HCEC 1CT (cell line): ENCODE measurements around the gene TOR4A.
A peak's percentile ranks its signal among the peaks of the same experiment; 100 is the strongest.
"Not testable (repeated sequence)": the region's sequence is repeated elsewhere in the genome, so short reads cannot be mapped to it uniquely, and the experiment has no call there.

Experiments used
- DNase-seq: peaks from one replicate; pipeline ENCODE4 v3.0.0-alpha.2; 2017

TOR4A gene

GRCh38 chr9:137239541-137240200, 37.9 kb upstream of the TOR4A start:
- peak; percentile 7 for DNase-seq

GRCh38 chr9:137240318-137240840, 37.1 kb upstream of the TOR4A start:
- peak; percentile 51 for DNase-seq

GRCh38 chr9:137240841-137241489, 36.6 kb upstream of the TOR4A start, which contains the start of gene TUBB4B:
Gene TUBB4B, plus strand, starts transcription at chr9:137241287. Its CDS starts 74 bp downstream, at chr9:137241361.
- DNase-seq = peak; percentile 100

- peak; percentile 50 for DNase-seq
These were observed 35.8 kb upstream of the TOR4A start for GRCh38 chr9:137241490-137242268.

- no peak for DNase-seq
These were observed 35.0 kb upstream of the TOR4A start for GRCh38 chr9:137242269-137243203.

GRCh38 chr9:137243266-137243625, 34.3 kb upstream of the TOR4A start:
- not testable (repeated sequence) for DNase-seq

- DNase-seq = peak; percentile 19
These were observed 33.7 kb upstream of the TOR4A start for GRCh38 chr9:137243626-137244485.

- no peak for DNase-seq
These were observed 32.8 kb upstream of the TOR4A start for GRCh38 chr9:137244486-137245449.

GRCh38 chr9:137245450-137246421, 31.8 kb upstream of the TOR4A start:
- no peak for DNase-seq

- no peak for DNase-seq
These were observed 30.2 kb upstream of the TOR4A start for GRCh38 chr9:137247135-137247915.

- no peak for DNase-seq
These were observed 29.7 kb upstream of the TOR4A start for GRCh38 chr9:137247916-137248175.

- no peak for DNase-seq
These were observed 27.0 kb upstream of the TOR4A start for GRCh38 chr9:137250329-137251193.

- no peak for DNase-seq
These were observed 26.4 kb upstream of the TOR4A start, which contains the start of gene STPG3 for GRCh38 chr9:137251194-137251461. Gene STPG3, plus strand, starts transcription at chr9:137251286. Its CDS starts 1 bp downstream, at chr9:137251287.

GRCh38 chr9:137251490-137252268, 25.8 kb upstream of the TOR4A start:
- no peak for DNase-seq

- no peak for DNase-seq
These were observed 24.7 kb upstream of the TOR4A start for GRCh38 chr9:137252555-137253506.
